ENCODE measurements around the gene IDUA.

- no peak for TF ChIP-seq CTCF (conservative IDR thresholded peaks at IDR 0.05; ENCODE audit: low read depth, low read length)
- TF ChIP-seq MAFK (IDR thresholded peaks at IDR 0.05; ENCODE audit: low read depth, low read length) = no peak
- no peak for TF ChIP-seq POLR2A (IDR thresholded peaks at IDR 0.05; ENCODE audit: low read depth, low read length)
- TF ChIP-seq CEBPB (IDR thresholded peaks at IDR 0.05; ENCODE audit: low read depth, low read length) = no peak
- TF ChIP-seq SMC3 (IDR thresholded peaks at IDR 0.05; ENCODE audit: low read depth, low read length) = no peak
- no peak for TF ChIP-seq RFX5 (IDR thresholded peaks at IDR 0.05; ENCODE audit: low read depth, low read length)
These were observed 66.3 kb downstream of the IDUA start for GRCh38 chr4:1053080-1053661.
